Peyer's patch (tissue), 4 donors: Measurements from ENCODE around the gene THBS3.

Experiments
- POLR2A ChIP-seq, 2 donors: fragments of 450-650 bp; IDR thresholded peaks; one replicate each; pipeline ENCODE4 v1.5.1; 2017; ENCODE audit warnings: antibody characterized with exemption in 2 of 2, mild to moderate bottlenecking in 2 of 2, moderate library complexity in 2 of 2
- TF ChIP-seq, protein P1 (sequence below), 6 experiments: fragments of 450-650 bp in 4 of 6; fragments of 200-600 bp in 2 of 6; sonication (generic) in 1 of 6; IDR thresholded peaks; one replicate each; pipeline ENCODE4 v1.5.1; 2017 to 2019; ENCODE audit warnings: antibody characterized with exemption in 6 of 6, mild to moderate bottlenecking in 3 of 6, moderate library complexity in 1 of 6

DNA sequence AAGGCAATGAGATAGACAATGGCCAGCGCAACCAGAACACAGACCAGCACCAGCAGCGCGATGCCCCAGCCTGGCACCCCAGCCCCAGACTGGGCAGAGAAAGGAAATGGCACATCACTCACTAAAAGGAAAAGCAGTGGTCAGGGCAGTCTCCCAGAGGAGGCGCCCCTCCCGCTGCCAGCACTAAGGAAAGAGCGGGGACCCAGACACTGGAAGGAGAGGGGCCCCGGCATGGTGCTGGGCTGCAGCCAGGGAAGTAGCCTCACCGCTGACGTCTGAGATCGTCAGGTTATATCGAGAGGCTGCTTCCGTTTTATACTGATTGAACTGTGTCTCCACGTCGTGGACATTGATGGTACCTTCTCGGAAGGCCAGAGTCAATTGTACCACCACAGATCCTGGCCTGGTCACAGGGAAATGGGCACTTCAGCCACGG, 20.2 kb downstream of the THBS3 start:
- no peak for TF ChIP-seq POLR2A (IDR thresholded peaks at IDR 0.05)
- TF ChIP-seq, protein P1, sequence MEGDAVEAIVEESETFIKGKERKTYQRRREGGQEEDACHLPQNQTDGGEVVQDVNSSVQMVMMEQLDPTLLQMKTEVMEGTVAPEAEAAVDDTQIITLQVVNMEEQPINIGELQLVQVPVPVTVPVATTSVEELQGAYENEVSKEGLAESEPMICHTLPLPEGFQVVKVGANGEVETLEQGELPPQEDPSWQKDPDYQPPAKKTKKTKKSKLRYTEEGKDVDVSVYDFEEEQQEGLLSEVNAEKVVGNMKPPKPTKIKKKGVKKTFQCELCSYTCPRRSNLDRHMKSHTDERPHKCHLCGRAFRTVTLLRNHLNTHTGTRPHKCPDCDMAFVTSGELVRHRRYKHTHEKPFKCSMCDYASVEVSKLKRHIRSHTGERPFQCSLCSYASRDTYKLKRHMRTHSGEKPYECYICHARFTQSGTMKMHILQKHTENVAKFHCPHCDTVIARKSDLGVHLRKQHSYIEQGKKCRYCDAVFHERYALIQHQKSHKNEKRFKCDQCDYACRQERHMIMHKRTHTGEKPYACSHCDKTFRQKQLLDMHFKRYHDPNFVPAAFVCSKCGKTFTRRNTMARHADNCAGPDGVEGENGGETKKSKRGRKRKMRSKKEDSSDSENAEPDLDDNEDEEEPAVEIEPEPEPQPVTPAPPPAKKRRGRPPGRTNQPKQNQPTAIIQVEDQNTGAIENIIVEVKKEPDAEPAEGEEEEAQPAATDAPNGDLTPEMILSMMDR (IDR thresholded peaks at IDR 0.05): no peak
